Tibial nerve (tissue), 3 donors: ENCODE measurements around the gene ADAMTS17.

ENCODE experiments used
- CTCF ChIP-seq, 5 experiments: fragments of 200-600 bp in 3 of 5; fragments of 450-650 bp in 2 of 5; sonication (generic) in 3 of 5; IDR thresholded peaks; one replicate each; pipeline ENCODE4 v1.5.1; 2016 to 2019; ENCODE audit warnings: antibody characterized with exemption in 5 of 5, mild to moderate bottlenecking in 3 of 5, moderate library complexity in 2 of 5
- POLR2A ChIP-seq, 2 donors: fragments of 450-650 bp; IDR thresholded peaks; one replicate each; pipeline ENCODE4 v1.6.1; 2017; ENCODE audit warnings: antibody characterized with exemption in 2 of 2, mild to moderate bottlenecking in 2 of 2, moderate library complexity in 2 of 2

GRCh38 chr15:100285641-100286295 lies 56.0 kb downstream of the ADAMTS17 start:
- TF ChIP-seq CTCF (IDR thresholded peaks at IDR 0.05) (no peak), POLR2A (IDR thresholded peaks at IDR 0.05) (no peak)
